HG03175 (cell line): ENCODE data around the gene CDH12.
"Not testable (repeated sequence)": the region's sequence is repeated elsewhere in the genome, so short reads cannot be mapped to it uniquely, and the experiment has no call there.

ENCODE experiments used
- ATAC-seq: cut with Tn5 transposase; IDR thresholded peaks from one replicate; pipeline ENCODE4 v1.9.1; 2021; ENCODE audit warnings: mild to moderate bottlenecking, moderate library complexity; ENCODE audit not compliant: unreplicated experiment

Gene CDH12

GRCh38 chr5:22662391-22662790, 190.8 kb downstream of the CDH12 start:
- ATAC-seq, result no peak

DNA sequence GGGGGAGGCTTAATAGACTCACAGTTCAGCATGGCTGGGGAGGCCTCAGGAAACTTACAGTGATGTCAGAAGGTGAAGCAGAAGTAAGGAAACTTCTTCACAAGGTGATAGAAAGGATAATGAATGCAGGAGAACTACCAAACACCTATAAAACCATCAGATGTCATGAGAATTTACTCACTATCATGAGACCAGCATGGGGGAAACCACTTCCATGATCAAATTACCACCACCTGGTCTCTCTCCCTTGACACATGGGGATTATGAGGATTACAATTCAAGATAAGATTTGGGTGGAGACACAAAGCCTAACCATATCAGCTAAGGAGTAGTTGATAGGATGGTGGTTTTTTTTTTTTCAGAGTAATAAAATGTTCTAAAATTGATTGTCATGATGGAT, 201.8 kb downstream of the CDH12 start:
- no peak for ATAC-seq

DNA sequence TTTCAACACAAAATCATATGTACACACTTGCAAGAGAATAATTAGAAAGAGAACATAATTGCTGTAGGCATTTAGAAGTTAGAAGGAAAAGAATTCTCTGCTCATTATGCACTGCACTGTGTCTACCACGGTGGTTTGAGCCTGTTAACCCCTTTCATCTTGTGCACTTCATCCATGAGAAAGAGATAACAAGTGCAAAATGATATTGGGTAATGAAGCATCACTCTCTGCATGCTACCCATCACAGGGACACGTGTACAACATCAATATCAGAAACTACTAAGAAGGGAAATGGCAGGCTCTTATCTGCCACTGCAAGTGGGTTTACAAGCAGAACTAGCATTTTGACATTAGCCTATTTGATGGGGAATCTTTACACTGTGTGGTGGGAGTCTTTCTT, 202.6 kb downstream of the CDH12 start:
- ATAC-seq, result no peak

- no peak for ATAC-seq
Measured at GRCh38 chr5:22649074-22649473, 204.1 kb downstream of the CDH12 start.

- no peak for ATAC-seq
Measured at GRCh38 chr5:22644859-22645258, 208.3 kb downstream of the CDH12 start.

- no peak for ATAC-seq
Measured at GRCh38 chr5:22643356-22643755, 209.8 kb downstream of the CDH12 start.

- no peak for ATAC-seq
Measured at GRCh38 chr5:22631683-22632082, 221.5 kb downstream of the CDH12 start.

GRCh38 chr5:22627029-22627428, 226.1 kb downstream of the CDH12 start:
- no peak for ATAC-seq

GRCh38 chr5:22625451-22625850, 227.7 kb downstream of the CDH12 start:
- no peak for ATAC-seq

GRCh38 chr5:22621084-22621483, 232.1 kb downstream of the CDH12 start:
- no peak for ATAC-seq

- no peak for ATAC-seq
Measured at GRCh38 chr5:22615964-22616363, 237.2 kb downstream of the CDH12 start.

DNA sequence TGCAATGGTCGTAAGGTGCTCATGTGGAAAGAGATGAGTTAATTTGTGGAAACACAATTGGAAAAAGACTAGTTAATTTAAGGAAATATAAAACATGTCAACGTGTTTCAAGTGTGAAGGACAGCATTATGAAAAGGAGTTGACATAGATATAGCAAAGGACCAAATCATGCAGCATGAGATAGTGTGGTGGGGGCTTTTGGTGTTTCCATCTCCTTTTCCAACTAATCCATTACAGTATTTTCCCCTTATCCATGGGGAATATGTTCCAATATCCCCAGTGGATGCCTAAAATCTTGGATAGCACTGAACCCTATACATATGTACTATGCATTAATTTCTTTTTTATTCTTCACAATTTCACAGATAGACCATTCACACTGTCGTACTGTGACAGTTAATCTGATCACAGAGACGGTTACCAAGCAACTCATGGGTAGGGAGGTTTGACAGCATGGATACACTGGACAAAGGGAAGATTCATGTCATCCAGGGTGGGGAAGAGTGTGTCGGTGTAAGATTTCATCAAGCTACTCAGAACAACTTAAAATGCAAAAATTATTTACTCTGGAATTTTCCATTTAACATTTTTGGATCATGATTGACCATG, 238.6 kb downstream of the CDH12 start:
- no peak for ATAC-seq

- ATAC-seq, result no peak
Measured at GRCh38 chr5:22612928-22613327, 240.2 kb downstream of the CDH12 start.

- ATAC-seq, result no peak
Measured at GRCh38 chr5:22611327-22611726, 241.8 kb downstream of the CDH12 start.

GRCh38 chr5:22607498-22607897, 245.6 kb downstream of the CDH12 start:
- ATAC-seq, result not testable (repeated sequence)

DNA sequence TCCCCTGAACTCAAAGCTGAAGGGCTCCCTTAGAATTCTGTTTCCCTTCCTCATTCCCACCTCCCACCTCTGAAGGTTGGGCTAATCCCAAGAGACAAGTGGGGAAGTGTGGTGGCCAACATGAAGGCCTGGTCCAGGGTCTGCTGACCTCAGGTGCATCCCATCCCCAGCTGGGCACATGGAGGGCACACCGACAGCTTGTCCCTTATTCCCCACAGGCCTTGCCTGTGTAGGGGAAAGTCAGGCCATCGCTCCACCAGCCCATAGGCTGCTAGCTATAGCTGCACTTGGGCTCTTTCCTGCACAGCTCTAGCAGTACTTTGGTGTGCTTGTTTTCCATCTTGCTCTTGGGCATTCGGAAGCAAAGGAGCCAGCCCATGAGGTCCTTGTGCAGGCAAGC, 247.7 kb downstream of the CDH12 start:
- no peak for ATAC-seq

DNA sequence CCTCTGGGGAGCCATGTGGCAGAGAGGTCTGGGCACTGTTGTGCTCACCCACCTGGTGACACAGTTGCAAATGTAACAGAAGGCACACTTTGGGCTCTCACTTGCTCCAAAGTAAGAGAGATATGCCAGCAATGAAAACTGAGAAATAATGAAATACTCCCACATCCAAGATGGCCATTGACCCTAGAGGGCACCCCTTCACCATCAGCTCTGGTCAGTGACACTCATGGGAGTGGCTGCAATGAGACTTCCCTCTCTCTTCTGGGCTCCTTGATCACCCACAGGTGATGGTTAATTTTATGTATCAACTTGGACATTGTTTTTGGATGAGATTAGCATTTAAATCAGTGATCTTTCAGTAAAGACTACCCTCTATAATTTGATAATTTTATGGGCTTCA, 248.4 kb downstream of the CDH12 start:
- no peak for ATAC-seq

- ATAC-seq, result no peak
Measured at GRCh38 chr5:22598796-22599195, 254.3 kb downstream of the CDH12 start.

DNA sequence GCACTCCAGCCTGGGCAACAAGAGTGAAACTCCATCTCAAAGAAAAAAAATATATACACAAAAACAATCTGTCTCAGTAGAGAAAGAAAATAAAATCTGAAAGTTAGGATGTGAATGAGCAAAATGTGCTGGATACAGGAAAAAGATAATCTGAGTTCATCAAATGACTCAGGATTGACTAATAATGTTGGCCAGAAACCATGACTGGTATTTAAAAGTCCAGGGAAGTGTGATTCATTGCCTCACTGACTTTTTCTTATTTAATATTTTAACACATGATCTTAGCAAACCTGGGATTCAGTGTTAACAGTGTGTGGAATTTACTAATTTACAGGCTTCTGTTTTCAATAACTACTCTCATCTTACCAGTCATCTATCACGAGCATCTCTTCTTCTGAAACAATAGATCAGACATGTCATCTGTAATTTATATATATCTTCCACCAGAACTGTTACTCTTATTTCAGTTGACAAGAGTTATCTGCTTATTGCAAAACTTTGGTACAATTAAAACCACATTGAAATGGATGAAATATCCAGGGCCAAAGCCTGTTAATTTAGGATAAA, 256.7 kb downstream of the CDH12 start:
- no peak for ATAC-seq

DNA sequence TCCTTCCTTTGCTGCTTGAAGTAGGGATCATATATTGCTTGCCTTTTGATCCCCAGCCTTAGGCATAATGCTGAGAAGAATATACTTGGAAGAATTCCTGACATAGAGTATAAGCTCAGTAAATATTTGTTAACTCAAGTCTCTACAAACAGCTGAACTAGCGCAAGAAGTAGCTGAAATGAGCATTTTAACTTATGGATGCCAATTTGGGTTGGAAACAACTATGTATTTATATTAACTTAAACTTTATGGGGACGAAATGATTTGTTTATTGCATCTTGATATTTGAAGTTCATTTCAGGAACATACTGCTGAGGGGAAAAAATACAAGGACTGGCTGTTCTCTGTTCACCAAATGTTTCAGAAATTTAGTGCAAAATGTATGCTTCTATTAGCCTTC, 258.7 kb downstream of the CDH12 start:
- ATAC-seq, result no peak

DNA sequence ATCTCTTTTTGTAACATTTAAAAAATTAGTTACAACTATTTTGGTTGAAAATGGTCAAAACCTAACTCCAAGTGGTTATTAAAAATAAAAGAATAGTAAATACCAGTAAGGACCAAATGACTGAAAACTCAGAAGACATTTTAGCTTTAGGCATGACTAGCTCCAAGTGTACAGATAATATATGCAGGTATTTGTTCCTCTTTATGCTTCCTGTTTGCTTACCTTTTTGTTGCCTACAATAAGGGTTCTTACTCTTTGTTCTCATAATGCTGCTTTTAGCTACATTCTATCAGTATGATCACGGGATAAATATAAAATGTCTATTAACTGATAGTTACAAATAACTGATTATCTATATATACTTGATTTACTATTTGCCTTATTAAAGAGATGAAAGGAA, 259.6 kb downstream of the CDH12 start:
- peak; percentile 70 for ATAC-seq

DNA sequence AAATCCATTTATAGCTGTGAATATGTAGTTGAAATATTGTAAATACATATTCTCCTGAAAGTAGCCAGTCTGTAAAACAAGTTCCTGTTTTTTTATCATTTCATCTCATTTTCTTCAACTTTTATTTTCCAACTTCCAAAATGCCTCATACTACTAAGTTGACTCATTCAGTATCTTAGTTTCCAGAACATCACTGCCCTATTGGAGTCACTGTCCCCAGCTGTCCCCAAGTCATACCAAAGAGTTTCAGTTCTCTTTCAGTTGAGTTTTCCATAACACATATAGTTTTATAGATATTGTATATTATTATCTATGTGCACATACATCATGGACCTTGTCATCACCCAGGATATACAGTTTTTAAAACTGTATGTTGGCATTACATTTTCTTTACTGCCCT, 261.7 kb downstream of the CDH12 start:
- no peak for ATAC-seq

DNA sequence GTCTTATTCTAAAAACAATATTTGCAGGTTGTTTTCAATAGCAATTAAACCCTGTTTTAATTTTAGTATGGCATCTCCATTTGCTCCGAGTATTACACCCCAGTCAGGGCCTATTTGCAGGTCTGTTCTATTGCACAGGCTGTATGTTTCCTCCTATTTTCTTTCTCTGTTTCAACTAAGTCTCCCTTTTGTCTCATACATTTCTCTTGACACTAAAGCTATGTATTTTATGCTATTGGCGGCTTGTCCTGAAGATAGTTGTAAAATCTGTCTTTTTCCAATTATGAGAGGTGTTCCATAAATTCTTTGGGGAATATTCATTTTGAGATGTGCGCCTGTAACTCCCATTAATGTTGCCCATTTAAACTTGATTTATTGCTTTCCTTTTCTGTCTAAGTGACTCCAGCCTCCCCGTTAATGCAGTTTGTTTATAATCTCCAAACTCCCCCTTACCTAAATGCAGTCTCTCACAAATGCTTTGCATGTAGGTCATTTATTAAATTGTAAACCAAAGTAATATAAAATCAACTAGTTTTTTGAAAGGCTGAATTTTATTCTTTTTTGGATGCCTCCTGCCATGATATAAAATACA, 262.4 kb downstream of the CDH12 start:
- ATAC-seq, result no peak
